Liver (tissue), 9 donors: ENCODE measurements around the gene EIF2AK2. TPM values are rescaled to one million over a fixed set of nuclear protein-coding genes. Genes with fewer than 3 reads are reported as not detected.

Experiments used
- DNase-seq: peaks from one replicate; pipeline ENCODE4 v3.0.0-alpha.2; 2017; ENCODE audit warnings: low spot score
- H3K27ac ChIP-seq, 2 donors: one replicate each; pipeline ENCODE4 v1.7.0; 2013; ENCODE audit warnings: inconsistent platforms in 2 of 2, low read length in 2 of 2, control low read depth in 1 of 2, low read depth in 1 of 2, mild to moderate bottlenecking in 1 of 2
- H3K27me3 ChIP-seq, 4 donors: one replicate each; pipeline versions ENCODE4 v1.6.1 to v1.7.0; 2013; ENCODE audit warnings: low read length in 3 of 4, inconsistent platforms in 1 of 4, mild to moderate bottlenecking in 1 of 4, moderate library complexity in 1 of 4; ENCODE audit not compliant: control insufficient read depth in 4 of 4, insufficient read depth in 4 of 4
- H3K36me3 ChIP-seq, 4 donors: one replicate each; pipeline versions ENCODE4 v1.6.1 to v1.7.0; 2013; ENCODE audit warnings: low read length in 3 of 4, mild to moderate bottlenecking in 3 of 4, low read depth in 1 of 4, moderate library complexity in 1 of 4; ENCODE audit not compliant: control insufficient read depth in 4 of 4, insufficient read depth in 3 of 4
- H3K4me1 ChIP-seq, 4 donors: one replicate each; pipeline versions ENCODE4 v1.6.1 to v1.7.0; 2013; ENCODE audit warnings: low read length in 3 of 4, mild to moderate bottlenecking in 3 of 4, moderate library complexity in 1 of 4; ENCODE audit not compliant: control insufficient read depth in 4 of 4, insufficient read depth in 4 of 4
- H3K4me3 ChIP-seq, 3 donors: one replicate each; pipeline versions ENCODE4 v1.6.1 to v1.7.0; 2013; ENCODE audit warnings: low read length in 3 of 3, control low read depth in 1 of 3, low read depth in 1 of 3, mild to moderate bottlenecking in 1 of 3
- H3K9ac ChIP-seq, 2 donors: one replicate each; pipeline ENCODE4 v1.7.0; 2013; ENCODE audit warnings: low read length in 2 of 2, mild to moderate bottlenecking in 2 of 2, moderate library complexity in 2 of 2, control low read depth in 1 of 2, low read depth in 1 of 2
- H3K9me3 ChIP-seq, 4 donors: one replicate each; pipeline versions ENCODE4 v1.6.1 to v1.7.0; 2013; ENCODE audit warnings: low read length in 3 of 4; ENCODE audit not compliant: control insufficient read depth in 4 of 4
- EGR1 ChIP-seq, 2 donors: IDR thresholded peaks; 2 replicates each; pipeline ENCODE4 v1.6.1; 2016 to 2018; ENCODE audit warnings: antibody characterized with exemption in 2 of 2, low read depth in 2 of 2
- FOXA1 ChIP-seq: IDR thresholded peaks from 2 replicates; pipeline ENCODE4 v1.6.1; 2016; ENCODE audit warnings: antibody characterized with exemption
- FOXA2 ChIP-seq: IDR thresholded peaks from 2 replicates; pipeline ENCODE4 v1.6.1; 2016; ENCODE audit warnings: antibody characterized with exemption
- GABPA ChIP-seq, 2 donors: IDR thresholded peaks in 1 of 2; conservative IDR thresholded peaks in 1 of 2; 2 replicates each; pipeline ENCODE4 v1.6.1; 2016; ENCODE audit warnings: antibody characterized with exemption in 2 of 2, mild to moderate bottlenecking in 1 of 2, moderate library complexity in 1 of 2
- HNF4A ChIP-seq, 2 donors: conservative IDR thresholded peaks; 2 replicates each; pipeline ENCODE4 v1.6.1; 2016; ENCODE audit warnings: antibody characterized with exemption in 2 of 2, mild to moderate bottlenecking in 2 of 2
- HNF4G ChIP-seq: IDR thresholded peaks from 2 replicates; pipeline ENCODE4 v1.6.1; 2016; ENCODE audit warnings: antibody characterized with exemption
- NR2F2 ChIP-seq: IDR thresholded peaks from 2 replicates; pipeline ENCODE4 v1.6.1; 2016; ENCODE audit warnings: antibody characterized with exemption
- RAD21 ChIP-seq, 2 donors: IDR thresholded peaks; 2 replicates each; pipeline ENCODE4 v1.6.1; 2016; ENCODE audit warnings: antibody characterized with exemption in 2 of 2, mild to moderate bottlenecking in 2 of 2
- RXRA ChIP-seq, 2 donors: IDR thresholded peaks; 2 replicates each; pipeline ENCODE4 v1.6.1; 2017 to 2018; ENCODE audit warnings: antibody characterized with exemption in 2 of 2, mild to moderate bottlenecking in 1 of 2
- SP1 ChIP-seq: IDR thresholded peaks from 2 replicates; pipeline ENCODE4 v1.6.1; 2018; ENCODE audit warnings: antibody characterized with exemption, mild to moderate bottlenecking
- TAF1 ChIP-seq: conservative IDR thresholded peaks from 2 replicates; pipeline ENCODE4 v1.6.1; 2016; ENCODE audit warnings: antibody characterized with exemption, mild to moderate bottlenecking
- YY1 ChIP-seq: IDR thresholded peaks from 2 replicates; pipeline ENCODE4 v1.6.1; 2016; ENCODE audit warnings: antibody characterized with exemption, mild to moderate bottlenecking
- WGBS: extraction: QIAGEN DNeasy Blood & Tissue Kit; methylation state at CpG from one replicate; pipeline ENCODE4 v1.1.7; 2013; 5-methylcytosine and 5-hydroxymethylcytosine counted together
- polyA plus RNA-seq, 2 donors: library from polyadenylated mRNA; stranded (reverse) in 1 of 2; unstranded in 1 of 2; fragments of 200-250 nt in 1 of 2; fragments of >200 nt in 1 of 2; fragmentation: Nextera tagmentation in 1 of 2; extraction: Ambion mirVana in 1 of 2; gene quantifications; one replicate each; pipeline versions ENCODE4 v1.2.1 to v1.2.3, GENCODE V29; 2013 to 2015
- total RNA-seq, 2 donors: library from RNA; depleted of rRNA; stranded (reverse); fragments of >200 nt; gene quantifications; one replicate each; pipeline ENCODE4 v1.2.3, GENCODE V29; 2014
- TF ChIP-seq, protein P1 (sequence below): IDR thresholded peaks from 2 replicates; pipeline ENCODE4 v1.6.1; 2016; ENCODE audit warnings: antibody characterized with exemption
- TF ChIP-seq, protein P2 (sequence below): IDR thresholded peaks from 2 replicates; pipeline ENCODE4 v1.6.1; 2016; ENCODE audit warnings: antibody characterized with exemption, mild to moderate bottlenecking
- TF ChIP-seq, protein P3 (sequence below): fragments of 150-350 bp; IDR thresholded peaks from 2 replicates; pipeline ENCODE4 v1.5.1; 2017; ENCODE audit warnings: improper control_type of control experiment, low read depth, low read length; ENCODE audit not compliant: missing input control
- TF ChIP-seq, protein P4 (sequence below): IDR thresholded peaks from 2 replicates; pipeline ENCODE4 v1.6.1; 2016; ENCODE audit warnings: antibody characterized with exemption
- donor health status: healthy.
- donor health status: healthy.
- donor health status: healthy.
- donor health status: healthy.
- donor health status: healthy.

Gene EIF2AK2
- total and polyA plus RNA-seq, 4 donors = 4.4 to 20.0 (median 13.2) TPM

DNA sequence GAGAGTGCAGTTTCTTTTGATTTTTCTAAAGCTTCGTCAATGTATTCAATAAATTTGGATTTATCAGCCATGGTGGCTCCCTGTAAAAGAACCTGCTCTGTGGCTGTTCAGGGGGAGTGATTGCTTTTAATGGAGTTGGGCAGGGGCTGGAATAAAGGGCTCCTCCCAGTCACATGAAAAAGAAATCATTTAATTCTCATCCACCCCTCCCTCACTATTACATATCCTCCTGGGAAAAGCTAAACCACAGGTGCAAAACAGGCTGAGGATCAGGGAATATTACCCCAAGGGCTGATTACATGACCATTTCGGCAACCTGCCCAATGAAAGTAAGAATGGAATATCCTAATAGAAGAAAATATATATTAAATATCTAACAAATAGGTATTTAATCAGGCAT lies 31.8 kb upstream of the EIF2AK2 start, which contains the start of gene SULT6B1:
SULT6B1 (minus strand) TSS at position 101 of the 400 bp plus-strand sequence; CDS start at position 71, 30 bp downstream.
- Histone ChIP-seq H3K27ac (peak within 1 kb of the TSS in 1 of 2 donors; percentile 18), H3K36me3 (no peaks in the 10 kb centered on the region), H3K4me3 (no peak within 1 kb of the TSS), H3K9ac (no peak within 1 kb of the TSS), H3K27me3 (no peaks in the 10 kb centered on the region), H3K9me3 (no peaks in the 10 kb centered on the region), H3K4me1 (no peaks in the 10 kb centered on the region)
- WGBS = 98% methylated on average over 2 of the region's 2 CpGs
- DNase-seq = no peak
- TF ChIP-seq SP1 = no peak
- no peak for TF ChIP-seq TAF1
- TF ChIP-seq HNF4G = no peak
- TF ChIP-seq NR2F2 = no peak
- TF ChIP-seq, protein P1, sequence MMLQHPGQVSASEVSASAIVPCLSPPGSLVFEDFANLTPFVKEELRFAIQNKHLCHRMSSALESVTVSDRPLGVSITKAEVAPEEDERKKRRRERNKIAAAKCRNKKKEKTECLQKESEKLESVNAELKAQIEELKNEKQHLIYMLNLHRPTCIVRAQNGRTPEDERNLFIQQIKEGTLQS = no peak
- TF ChIP-seq GABPA (IDR thresholded peaks at IDR 0.05 in 1 of 2, conservative IDR thresholded peaks at IDR 0.05 in 1 of 2) = no peak
- no peak for TF ChIP-seq RAD21 (IDR thresholded peaks at IDR 0.05)
- no peak for TF ChIP-seq FOXA2
- no peak for TF ChIP-seq HNF4A (conservative IDR thresholded peaks at IDR 0.05)
- TF ChIP-seq, protein P2, sequence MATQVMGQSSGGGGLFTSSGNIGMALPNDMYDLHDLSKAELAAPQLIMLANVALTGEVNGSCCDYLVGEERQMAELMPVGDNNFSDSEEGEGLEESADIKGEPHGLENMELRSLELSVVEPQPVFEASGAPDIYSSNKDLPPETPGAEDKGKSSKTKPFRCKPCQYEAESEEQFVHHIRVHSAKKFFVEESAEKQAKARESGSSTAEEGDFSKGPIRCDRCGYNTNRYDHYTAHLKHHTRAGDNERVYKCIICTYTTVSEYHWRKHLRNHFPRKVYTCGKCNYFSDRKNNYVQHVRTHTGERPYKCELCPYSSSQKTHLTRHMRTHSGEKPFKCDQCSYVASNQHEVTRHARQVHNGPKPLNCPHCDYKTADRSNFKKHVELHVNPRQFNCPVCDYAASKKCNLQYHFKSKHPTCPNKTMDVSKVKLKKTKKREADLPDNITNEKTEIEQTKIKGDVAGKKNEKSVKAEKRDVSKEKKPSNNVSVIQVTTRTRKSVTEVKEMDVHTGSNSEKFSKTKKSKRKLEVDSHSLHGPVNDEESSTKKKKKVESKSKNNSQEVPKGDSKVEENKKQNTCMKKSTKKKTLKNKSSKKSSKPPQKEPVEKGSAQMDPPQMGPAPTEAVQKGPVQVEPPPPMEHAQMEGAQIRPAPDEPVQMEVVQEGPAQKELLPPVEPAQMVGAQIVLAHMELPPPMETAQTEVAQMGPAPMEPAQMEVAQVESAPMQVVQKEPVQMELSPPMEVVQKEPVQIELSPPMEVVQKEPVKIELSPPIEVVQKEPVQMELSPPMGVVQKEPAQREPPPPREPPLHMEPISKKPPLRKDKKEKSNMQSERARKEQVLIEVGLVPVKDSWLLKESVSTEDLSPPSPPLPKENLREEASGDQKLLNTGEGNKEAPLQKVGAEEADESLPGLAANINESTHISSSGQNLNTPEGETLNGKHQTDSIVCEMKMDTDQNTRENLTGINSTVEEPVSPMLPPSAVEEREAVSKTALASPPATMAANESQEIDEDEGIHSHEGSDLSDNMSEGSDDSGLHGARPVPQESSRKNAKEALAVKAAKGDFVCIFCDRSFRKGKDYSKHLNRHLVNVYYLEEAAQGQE = no peak
- TF ChIP-seq, protein P3, sequence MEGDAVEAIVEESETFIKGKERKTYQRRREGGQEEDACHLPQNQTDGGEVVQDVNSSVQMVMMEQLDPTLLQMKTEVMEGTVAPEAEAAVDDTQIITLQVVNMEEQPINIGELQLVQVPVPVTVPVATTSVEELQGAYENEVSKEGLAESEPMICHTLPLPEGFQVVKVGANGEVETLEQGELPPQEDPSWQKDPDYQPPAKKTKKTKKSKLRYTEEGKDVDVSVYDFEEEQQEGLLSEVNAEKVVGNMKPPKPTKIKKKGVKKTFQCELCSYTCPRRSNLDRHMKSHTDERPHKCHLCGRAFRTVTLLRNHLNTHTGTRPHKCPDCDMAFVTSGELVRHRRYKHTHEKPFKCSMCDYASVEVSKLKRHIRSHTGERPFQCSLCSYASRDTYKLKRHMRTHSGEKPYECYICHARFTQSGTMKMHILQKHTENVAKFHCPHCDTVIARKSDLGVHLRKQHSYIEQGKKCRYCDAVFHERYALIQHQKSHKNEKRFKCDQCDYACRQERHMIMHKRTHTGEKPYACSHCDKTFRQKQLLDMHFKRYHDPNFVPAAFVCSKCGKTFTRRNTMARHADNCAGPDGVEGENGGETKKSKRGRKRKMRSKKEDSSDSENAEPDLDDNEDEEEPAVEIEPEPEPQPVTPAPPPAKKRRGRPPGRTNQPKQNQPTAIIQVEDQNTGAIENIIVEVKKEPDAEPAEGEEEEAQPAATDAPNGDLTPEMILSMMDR = no peak
- no peak for TF ChIP-seq YY1
- TF ChIP-seq, protein P4, sequence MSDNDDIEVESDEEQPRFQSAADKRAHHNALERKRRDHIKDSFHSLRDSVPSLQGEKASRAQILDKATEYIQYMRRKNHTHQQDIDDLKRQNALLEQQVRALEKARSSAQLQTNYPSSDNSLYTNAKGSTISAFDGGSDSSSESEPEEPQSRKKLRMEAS = no peak
- no peak for TF ChIP-seq FOXA1

DNA sequence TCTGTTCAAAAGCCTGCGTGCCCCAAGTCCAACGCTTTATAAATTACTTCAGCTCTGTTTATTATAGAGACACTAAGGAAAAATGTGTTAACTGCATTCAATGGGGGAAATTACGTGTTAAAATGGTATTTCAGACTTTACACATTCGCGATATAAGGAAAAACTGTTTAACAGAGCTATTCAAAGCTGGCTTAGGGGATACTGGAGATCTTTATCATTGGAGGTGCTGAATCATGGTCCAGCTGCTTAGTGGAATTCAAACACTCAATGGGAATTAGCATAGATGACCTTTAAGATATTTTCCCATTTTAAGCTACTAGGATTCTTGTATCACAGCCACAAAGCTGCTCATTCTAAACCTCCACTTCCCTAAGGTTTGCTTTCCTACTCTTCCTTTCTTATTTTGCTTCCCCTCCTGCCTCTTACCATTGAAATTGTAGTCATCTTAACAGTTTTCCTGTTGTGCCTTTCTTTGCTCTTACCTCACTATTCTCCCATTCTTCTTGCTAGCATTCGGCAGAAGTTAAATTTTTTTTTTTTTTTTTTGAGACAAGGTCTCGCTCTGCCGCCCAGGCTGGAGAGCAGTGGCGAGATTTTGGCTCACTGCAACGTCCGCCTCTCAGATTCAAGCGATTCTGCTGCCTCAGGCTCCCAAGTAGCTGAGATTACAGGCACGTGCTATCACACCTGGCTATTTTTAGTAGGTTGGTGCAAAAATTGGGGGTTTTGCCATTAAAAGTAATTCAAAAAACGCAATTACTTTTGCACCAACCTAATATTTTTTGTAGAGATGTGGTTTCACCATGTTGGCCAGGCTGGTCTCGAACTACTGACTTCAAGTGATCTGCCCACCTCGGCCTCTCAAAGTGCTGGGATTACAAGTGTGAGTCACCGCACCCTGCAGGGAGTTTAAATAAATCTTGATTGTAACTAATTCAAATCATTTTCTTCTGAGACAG lies 25.2 kb upstream of the EIF2AK2 start:
- WGBS = 80% methylated on average over 17 of the region's 17 CpGs
- no peak for TF ChIP-seq YY1
- no peak for TF ChIP-seq SP1
- no peak for TF ChIP-seq FOXA1
- TF ChIP-seq HNF4A (conservative IDR thresholded peaks at IDR 0.05) = no peak
- no peak for TF ChIP-seq RXRA (IDR thresholded peaks at IDR 0.05)
- no peak for TF ChIP-seq RAD21 (IDR thresholded peaks at IDR 0.05)
- TF ChIP-seq EGR1 (IDR thresholded peaks at IDR 0.05; ENCODE audit: low read depth in 2 of 2) = no peak
- no peaks in the 10 kb centered on the region for H3K9me3 ChIP-seq
- no peak for DNase-seq
- no peaks in the 10 kb centered on the region for H3K4me1 ChIP-seq
- no peak overlapping the region for H3K27ac ChIP-seq
- no peak overlapping the region for H3K9ac ChIP-seq
- H3K4me3 ChIP-seq = no peak overlapping the region
- no peaks in the 10 kb centered on the region for H3K27me3 ChIP-seq
- no peaks in the 10 kb centered on the region for H3K36me3 ChIP-seq
